HG03469 (cell line): ENCODE results near the gene SLC45A1.
"Not testable (repeated sequence)": the region's sequence is repeated elsewhere in the genome, so short reads cannot be mapped to it uniquely, and the experiment has no call there.

Experiments used
- ATAC-seq: cut with Tn5 transposase; IDR thresholded peaks from one replicate; pipeline ENCODE4 v1.9.1; 2021; ENCODE audit warnings: mild to moderate bottlenecking, moderate library complexity, moderate number of reproducible peaks; ENCODE audit not compliant: unreplicated experiment

SLC45A1 gene

GRCh38 chr1:8365661-8366362, 47.9 kb downstream of the SLC45A1 start:
- no peak for ATAC-seq

GRCh38 chr1:8367571-8368194, 49.8 kb downstream of the SLC45A1 start:
- ATAC-seq = no peak

GRCh38 chr1:8368956-8369639, 51.2 kb downstream of the SLC45A1 start:
- ATAC-seq = no peak

GRCh38 chr1:8370046-8370881, 52.4 kb downstream of the SLC45A1 start:
- no peak for ATAC-seq

- no peak for ATAC-seq
Measured at GRCh38 chr1:8370905-8371315, 53.0 kb downstream of the SLC45A1 start.

- no peak for ATAC-seq
Measured at GRCh38 chr1:8371372-8371991, 53.6 kb downstream of the SLC45A1 start.

- ATAC-seq = no peak
Measured at GRCh38 chr1:8373125-8373524, 55.2 kb downstream of the SLC45A1 start.

- no peak for ATAC-seq
Measured at GRCh38 chr1:8373581-8374241, 55.8 kb downstream of the SLC45A1 start.

- ATAC-seq = no peak
Measured at GRCh38 chr1:8374356-8374755, 56.4 kb downstream of the SLC45A1 start.

GRCh38 chr1:8374812-8375211, 56.9 kb downstream of the SLC45A1 start:
- ATAC-seq = no peak

GRCh38 chr1:8376358-8376840, 58.5 kb downstream of the SLC45A1 start:
- ATAC-seq = no peak

GRCh38 chr1:8377271-8377981, 59.5 kb downstream of the SLC45A1 start:
- no peak for ATAC-seq

- no peak for ATAC-seq
Measured at GRCh38 chr1:8378178-8378577, 60.3 kb downstream of the SLC45A1 start.

GRCh38 chr1:8378981-8379470, 61.1 kb downstream of the SLC45A1 start:
- no peak for ATAC-seq

GRCh38 chr1:8379513-8380186, 61.7 kb downstream of the SLC45A1 start:
- no peak for ATAC-seq

- not testable (repeated sequence) for ATAC-seq
Measured at GRCh38 chr1:8380310-8380709, 62.4 kb downstream of the SLC45A1 start.

GRCh38 chr1:8381618-8382017, 63.7 kb downstream of the SLC45A1 start:
- no peak for ATAC-seq

- no peak for ATAC-seq
Measured at GRCh38 chr1:8382051-8382505, 64.2 kb downstream of the SLC45A1 start.
